Stomach smooth muscle (tissue), 2 donors: ENCODE results near the gene DENND5A.

Source experiments
- H3K27ac ChIP-seq: one replicate; pipeline ENCODE4 v1.7.0; 2013; ENCODE audit warnings: mild to moderate bottlenecking, low read length, inconsistent platforms
- H3K27me3 ChIP-seq, 2 donors: one replicate each; pipeline ENCODE4 v1.7.0; 2013; ENCODE audit warnings: low read length in 2 of 2; ENCODE audit not compliant: insufficient read depth in 2 of 2, control insufficient read depth in 1 of 2
- H3K36me3 ChIP-seq, 2 donors: one replicate each; pipeline ENCODE4 v1.7.0; 2013; ENCODE audit warnings: low read length in 2 of 2; ENCODE audit not compliant: control insufficient read depth in 2 of 2, insufficient read depth in 2 of 2
- H3K4me1 ChIP-seq: one replicate; pipeline ENCODE4 v1.7.0; 2013; ENCODE audit warnings: low read length; ENCODE audit not compliant: control insufficient read depth, insufficient read depth
- H3K4me3 ChIP-seq, 2 donors: one replicate each; pipeline ENCODE4 v1.7.0; 2013; ENCODE audit warnings: low read length in 2 of 2
- H3K9ac ChIP-seq, 2 donors: one replicate each; pipeline ENCODE4 v1.7.0; 2013; ENCODE audit warnings: low read length in 2 of 2, mild to moderate bottlenecking in 1 of 2
- H3K9me3 ChIP-seq, 2 donors: one replicate each; pipeline ENCODE4 v1.7.0; 2013; ENCODE audit warnings: low read length in 2 of 2; ENCODE audit not compliant: control insufficient read depth in 2 of 2
- donor health status: healthy.
- donor health status: Pancreatic carcinoma.

DENND5A gene

DNA sequence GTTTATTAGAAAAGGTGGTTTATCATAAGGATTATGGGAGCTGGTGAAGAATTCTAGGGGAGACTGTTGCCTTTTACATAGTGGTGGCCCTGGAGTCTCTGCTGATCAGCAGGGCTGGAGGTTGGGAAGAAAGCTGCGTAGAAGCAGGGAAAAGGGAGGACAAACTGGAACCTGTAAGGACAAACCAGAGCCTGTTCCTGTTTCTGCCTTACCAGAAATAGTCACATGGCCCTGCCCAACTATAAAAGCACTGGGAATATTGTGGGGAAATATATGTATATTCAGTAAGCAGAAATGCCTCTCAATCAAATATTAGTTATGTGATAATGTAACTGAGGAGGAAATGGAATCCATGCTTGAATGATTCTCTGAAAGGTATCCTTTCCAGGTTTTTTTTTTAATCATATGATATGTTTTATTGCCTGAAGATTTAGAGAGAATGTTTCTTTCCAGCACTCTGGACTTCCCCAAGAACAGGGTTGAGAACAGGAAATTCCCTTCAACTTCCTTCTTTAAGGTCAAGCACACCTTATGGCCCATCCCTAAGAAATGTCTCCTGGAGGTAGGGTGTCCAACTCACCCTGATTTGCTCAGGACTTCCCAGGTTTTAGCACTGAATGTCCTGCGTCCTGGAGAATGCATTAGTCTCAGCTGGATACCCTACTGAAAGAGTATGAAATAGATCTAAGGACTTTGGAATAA is 139.8 kb downstream of the DENND5A start:
- H3K9me3 ChIP-seq = no peaks in the 10 kb centered on the region
- H3K4me3 ChIP-seq = no peak overlapping the region
- no peak overlapping the region for H3K9ac ChIP-seq
- H3K36me3 ChIP-seq = no peaks in the 10 kb centered on the region
- H3K27me3 ChIP-seq = no peaks in the 10 kb centered on the region
- H3K27ac ChIP-seq = no peak overlapping the region
- H3K4me1 ChIP-seq = no peaks in the 10 kb centered on the region

DNA sequence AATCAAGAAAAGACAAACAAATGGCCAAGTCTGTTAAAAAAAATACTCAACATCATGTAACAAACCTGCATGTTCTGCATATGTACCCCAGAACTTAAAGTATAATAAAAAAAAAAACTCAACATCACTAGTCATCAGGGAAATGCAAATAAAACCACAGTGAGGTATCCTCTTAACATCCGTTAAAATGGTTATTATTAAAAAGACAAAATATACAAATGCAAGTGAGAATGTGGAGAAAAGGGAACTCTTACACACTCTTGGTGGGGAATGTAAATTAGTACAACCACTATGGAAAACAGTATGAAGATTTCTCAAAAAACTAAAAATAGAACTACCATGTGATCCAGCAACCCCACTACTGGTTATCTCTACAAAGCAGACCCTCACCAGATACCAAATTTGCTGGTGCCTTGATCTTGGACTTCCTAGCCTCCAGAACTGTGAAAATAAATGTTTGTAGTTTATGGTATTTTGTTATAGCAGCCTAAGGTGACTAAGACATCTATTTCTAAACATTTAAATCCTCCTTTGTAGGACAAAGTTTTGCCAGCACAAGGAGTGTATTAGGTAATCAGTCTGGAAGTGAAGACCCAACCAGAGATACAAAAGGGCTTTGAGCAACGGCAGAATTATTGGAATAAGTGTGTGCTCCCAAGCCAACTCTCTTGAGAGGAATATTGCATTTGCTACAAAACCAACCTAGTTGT is 141.4 kb downstream of the DENND5A start:
- Histone ChIP-seq H3K4me1 (no peaks in the 10 kb centered on the region), H3K27ac (no peak overlapping the region), H3K4me3 (no peak overlapping the region), H3K9ac (no peak overlapping the region), H3K36me3 (no peaks in the 10 kb centered on the region), H3K9me3 (no peaks in the 10 kb centered on the region), H3K27me3 (no peaks in the 10 kb centered on the region)

DNA sequence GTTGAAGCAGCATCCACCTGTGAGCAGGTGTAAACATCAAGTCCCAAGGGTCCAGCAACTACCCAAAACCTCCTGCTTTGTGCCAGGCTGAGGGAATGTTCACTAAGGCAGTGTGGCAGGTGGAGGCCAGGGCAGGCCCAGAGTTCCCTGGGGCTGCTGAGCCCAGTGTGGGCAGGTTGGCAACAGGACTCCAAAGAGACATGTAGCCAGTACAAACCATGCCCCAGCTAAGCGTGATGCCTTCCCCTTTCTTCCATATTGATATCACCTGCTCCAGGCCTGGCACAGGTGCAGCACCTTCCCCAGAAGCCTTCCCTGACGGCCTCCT is 143.7 kb downstream of the DENND5A start:
- no peaks in the 10 kb centered on the region for H3K4me1 ChIP-seq
- no peaks in the 10 kb centered on the region for H3K9me3 ChIP-seq
- no peak overlapping the region for H3K27ac ChIP-seq
- no peak overlapping the region for H3K4me3 ChIP-seq
- H3K9ac ChIP-seq = no peak overlapping the region
- no peaks in the 10 kb centered on the region for H3K36me3 ChIP-seq
- no peaks in the 10 kb centered on the region for H3K27me3 ChIP-seq

DNA sequence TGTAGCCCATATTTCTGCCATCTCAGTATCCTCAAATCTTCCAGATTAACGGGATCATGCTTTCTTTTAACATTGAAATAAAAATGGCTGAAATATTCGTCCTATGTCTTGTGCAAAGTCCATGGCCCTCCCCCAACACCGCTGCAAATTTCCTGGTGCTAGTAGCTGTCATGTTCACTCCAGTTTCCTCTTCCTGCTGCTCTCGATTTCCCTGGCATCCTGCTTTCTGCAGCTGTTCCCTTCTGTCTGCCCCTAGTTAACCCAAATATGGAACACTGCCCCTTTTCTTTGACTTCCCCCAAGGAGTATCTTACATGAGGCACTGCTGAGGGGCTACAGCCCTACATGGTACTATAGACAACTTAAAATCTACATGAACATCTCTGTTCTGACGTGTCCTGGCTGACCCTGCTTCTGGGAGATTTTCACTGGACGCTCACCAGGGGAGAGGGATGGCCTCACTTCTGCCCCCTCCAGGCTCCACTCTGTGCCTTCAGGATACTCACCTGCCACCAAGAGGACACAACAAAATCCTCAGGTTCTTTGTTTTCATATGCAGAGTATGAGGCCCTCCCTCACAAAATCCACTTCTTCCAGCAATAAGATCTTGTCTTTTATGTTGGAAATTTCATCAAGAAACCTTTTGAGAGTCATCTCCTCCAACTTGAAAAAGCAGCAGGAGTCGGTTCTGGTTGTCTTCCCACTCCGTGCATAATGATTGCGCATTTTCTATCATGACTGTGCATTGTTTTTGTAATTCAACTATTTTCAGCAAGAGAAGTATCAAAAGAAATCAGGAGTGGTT is 144.3 kb downstream of the DENND5A start:
- Histone ChIP-seq H3K27me3 (no peaks in the 10 kb centered on the region), H3K4me3 (no peak overlapping the region), H3K9me3 (no peaks in the 10 kb centered on the region), H3K27ac (no peak overlapping the region), H3K36me3 (no peaks in the 10 kb centered on the region), H3K4me1 (no peaks in the 10 kb centered on the region), H3K9ac (no peak overlapping the region)

DNA sequence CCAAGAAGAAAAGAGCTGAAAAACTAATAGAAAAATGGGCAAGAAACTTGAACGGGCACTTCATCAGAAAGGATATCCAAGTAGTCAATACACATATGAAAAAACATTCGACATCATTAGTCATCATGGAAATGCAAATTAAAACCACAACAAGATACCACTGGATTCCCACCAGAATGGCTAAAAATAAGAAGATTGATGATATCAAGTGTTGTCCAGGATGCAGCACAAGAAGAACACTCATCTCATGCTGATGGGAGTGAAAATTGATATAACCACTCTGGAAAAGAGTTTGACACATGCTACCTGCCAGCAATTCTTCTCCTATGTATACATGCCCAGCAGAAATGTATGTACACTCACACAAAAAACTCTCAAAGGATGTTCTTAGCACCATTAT is 146.9 kb downstream of the DENND5A start:
- no peak overlapping the region for H3K9ac ChIP-seq
- no peaks in the 10 kb centered on the region for H3K36me3 ChIP-seq
- H3K4me1 ChIP-seq = no peaks in the 10 kb centered on the region
- no peak overlapping the region for H3K27ac ChIP-seq
- no peaks in the 10 kb centered on the region for H3K9me3 ChIP-seq
- no peak overlapping the region for H3K4me3 ChIP-seq
- no peaks in the 10 kb centered on the region for H3K27me3 ChIP-seq

DNA sequence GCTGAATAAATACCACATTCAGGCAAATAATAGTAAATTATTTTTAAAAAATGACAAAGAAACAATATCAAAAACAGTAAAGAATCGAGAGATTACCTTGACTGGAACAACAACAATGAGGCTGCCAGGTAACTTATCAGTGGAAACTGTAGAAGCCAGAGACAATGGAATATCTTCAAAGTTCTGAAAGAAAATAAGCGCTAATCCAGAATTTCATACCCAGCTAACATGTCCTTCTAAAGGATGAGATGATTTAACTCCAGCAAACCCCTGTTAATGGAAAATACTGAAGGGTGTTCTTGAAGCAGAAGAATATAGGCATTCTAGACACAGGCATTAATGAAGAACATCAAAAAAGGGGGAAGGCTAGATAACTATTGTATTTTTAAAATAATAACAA is 153.1 kb downstream of the DENND5A start:
- no peaks in the 10 kb centered on the region for H3K27me3 ChIP-seq
- H3K9ac ChIP-seq = no peak overlapping the region
- no peaks in the 10 kb centered on the region for H3K4me1 ChIP-seq
- no peak overlapping the region for H3K27ac ChIP-seq
- no peaks in the 10 kb centered on the region for H3K9me3 ChIP-seq
- H3K4me3 ChIP-seq = no peak overlapping the region
- no peaks in the 10 kb centered on the region for H3K36me3 ChIP-seq

DNA sequence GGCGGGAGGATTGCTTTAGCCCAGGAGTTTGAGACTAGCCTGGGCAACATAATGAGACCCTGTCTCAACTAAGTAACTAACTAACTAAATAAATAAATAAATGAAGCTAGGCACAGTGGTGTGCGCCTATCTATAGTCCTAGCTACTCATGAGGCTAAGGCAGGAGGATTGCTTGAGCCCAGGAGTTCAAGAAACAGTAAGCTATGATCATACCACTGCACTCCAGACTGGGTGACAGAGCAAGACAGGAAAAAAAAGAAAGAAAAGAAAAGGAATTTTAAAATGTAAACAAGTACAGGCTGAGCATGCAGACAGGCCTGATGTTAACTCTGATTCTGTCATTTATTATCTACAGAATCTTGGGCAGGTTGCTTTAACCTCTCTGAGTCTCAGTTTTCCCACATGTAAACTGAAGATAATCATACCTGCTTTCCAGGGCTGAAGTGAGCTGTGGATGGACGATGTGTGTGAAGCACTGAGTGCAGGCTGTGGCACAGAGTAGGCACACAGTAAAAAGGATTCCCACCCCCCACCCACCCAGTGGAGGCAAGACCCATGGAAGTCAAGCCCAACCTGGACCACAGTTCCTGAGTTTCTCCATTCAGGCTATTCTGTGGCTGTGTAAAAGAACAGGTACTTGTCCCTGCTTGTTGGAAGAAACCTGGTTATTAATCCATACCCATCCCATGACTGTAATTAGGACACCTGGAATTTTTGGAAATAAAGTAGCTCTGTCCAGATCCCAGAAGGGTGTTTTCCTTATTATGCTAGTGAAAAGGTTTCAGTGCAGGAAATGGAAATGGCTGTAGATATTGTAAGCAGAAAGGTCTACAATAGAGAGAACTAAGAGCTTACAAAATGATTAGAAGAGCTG is 155.1 kb downstream of the DENND5A start:
- Histone ChIP-seq H3K27me3 (no peaks in the 10 kb centered on the region), H3K4me1 (no peaks in the 10 kb centered on the region), H3K9me3 (no peaks in the 10 kb centered on the region), H3K27ac (no peak overlapping the region), H3K36me3 (no peaks in the 10 kb centered on the region), H3K9ac (no peak overlapping the region), H3K4me3 (no peak overlapping the region)

DNA sequence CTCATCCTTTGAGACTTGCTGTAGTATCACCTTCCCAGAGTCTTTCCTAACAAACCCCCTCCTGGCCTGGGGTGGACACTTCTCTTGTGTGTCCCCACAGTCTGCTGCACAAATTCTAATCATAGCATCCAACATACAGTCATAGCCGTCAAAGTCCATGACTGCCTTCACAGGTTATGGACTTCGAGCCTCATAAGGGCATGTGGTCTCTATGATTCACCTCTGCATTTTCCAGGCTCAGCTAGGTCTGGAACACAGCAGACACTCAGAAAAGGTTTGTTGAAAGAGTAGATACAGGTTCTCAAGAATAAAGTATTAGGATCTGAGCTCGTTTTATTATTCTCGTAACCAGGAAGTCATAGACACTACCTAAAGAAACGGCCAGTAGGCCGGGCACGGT is 160.6 kb downstream of the DENND5A start:
- H3K9ac ChIP-seq = no peak overlapping the region
- no peak overlapping the region for H3K4me3 ChIP-seq
- H3K36me3 ChIP-seq = peaks cover 0 to 2% of the 10 kb centered on the region in 2 donors
- no peaks in the 10 kb centered on the region for H3K9me3 ChIP-seq
- H3K27ac ChIP-seq = no peak overlapping the region
- H3K27me3 ChIP-seq = no peaks in the 10 kb centered on the region
- H3K4me1 ChIP-seq = no peaks in the 10 kb centered on the region

DNA sequence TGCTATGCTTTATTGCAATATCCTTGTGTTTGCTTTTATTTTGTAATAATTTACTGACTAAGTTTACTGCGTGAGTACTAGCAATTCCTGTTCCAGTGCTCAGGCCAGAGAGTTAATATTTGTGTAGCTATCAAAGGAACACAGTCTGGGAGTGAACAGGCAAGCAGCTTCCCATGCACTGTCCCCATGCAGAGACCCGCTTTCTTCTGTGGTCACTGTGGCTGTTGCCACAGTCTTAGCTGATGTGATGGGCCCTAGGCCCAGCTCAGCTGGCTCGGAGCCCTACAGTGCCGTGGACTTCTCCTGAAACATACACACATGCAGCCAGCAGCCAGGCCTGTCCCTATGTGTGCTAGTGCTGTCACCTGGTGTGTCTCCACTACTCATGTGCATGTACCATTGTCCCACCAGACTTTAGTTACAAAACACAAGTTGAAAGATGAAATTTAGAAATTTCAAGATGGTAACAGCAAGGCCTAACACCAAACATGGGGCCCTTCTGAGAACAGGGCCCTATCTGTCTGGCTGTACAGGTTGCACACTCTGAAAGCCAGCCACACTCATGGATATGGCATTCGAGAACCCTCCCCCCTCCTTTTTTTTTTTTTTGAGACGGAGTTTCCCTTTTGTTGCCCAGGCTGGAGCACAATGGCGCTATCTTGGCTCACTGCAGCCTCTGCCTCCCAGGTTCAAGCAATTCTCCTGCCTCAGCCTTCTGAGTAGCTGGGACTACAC is 161.4 kb downstream of the DENND5A start:
- no peak overlapping the region for H3K27ac ChIP-seq
- H3K4me1 ChIP-seq = no peaks in the 10 kb centered on the region
- H3K27me3 ChIP-seq = no peaks in the 10 kb centered on the region
- no peak overlapping the region for H3K4me3 ChIP-seq
- no peak overlapping the region for H3K9ac ChIP-seq
- peaks cover 0 to 2% of the 10 kb centered on the region in 2 donors for H3K36me3 ChIP-seq
- H3K9me3 ChIP-seq = no peaks in the 10 kb centered on the region

DNA sequence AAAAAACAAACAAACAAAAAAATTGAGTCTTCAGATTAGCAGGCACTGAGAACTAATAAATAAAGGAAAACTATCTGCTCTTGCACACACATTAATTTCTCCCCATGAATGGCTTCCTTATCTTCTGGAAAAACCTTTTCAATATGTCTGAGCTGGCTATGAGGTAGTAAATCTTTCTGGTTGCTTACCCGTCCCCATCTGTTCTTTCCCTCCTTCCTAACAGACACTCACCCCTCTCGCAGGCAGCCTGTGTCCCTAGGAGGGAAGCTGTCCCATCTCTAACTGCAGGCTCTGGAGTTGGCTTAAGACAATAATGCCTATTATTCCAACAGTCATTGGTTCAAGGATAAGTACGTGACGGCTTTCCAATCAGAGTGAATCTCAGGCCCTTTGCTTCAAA is 165.5 kb downstream of the DENND5A start:
- Histone ChIP-seq H3K27ac (no peak overlapping the region), H3K4me1 (no peaks in the 10 kb centered on the region), H3K36me3 (peaks cover 0 to 2% of the 10 kb centered on the region in 2 donors), H3K4me3 (no peak overlapping the region), H3K9ac (no peak overlapping the region), H3K9me3 (no peaks in the 10 kb centered on the region), H3K27me3 (no peaks in the 10 kb centered on the region)
